Fibroblast of pulmonary artery (primary cell): ENCODE results near the gene RASA2.

ENCODE experiments used
- DNase-seq: peaks from one replicate; pipeline ENCODE4 v3.0.0-alpha.2; 2010; ENCODE audit warnings: low read depth
- H3K4me3 ChIP-seq: replicated peaks from 2 replicates; pipeline ENCODE4 v1.5.1; 2011; ENCODE audit warnings: low read depth, mild to moderate bottlenecking, control low read depth, low read length, moderate library complexity
- CTCF ChIP-seq: IDR thresholded peaks from 2 replicates; pipeline ENCODE4 v1.5.1; 2011; ENCODE audit warnings: mild to moderate bottlenecking, control low read depth, low read length, inconsistent platforms; ENCODE audit errors: missing control alignments

RASA2 gene

GRCh38 chr3:141500397-141500796 lies 13.6 kb downstream of the RASA2 start:
- H3K4me3 ChIP-seq: no peak overlapping the region
- TF ChIP-seq CTCF: no peak
- no peak for DNase-seq

GRCh38 chr3:141505166-141505565 lies 18.3 kb downstream of the RASA2 start:
- TF ChIP-seq CTCF: no peak
- no peak for DNase-seq
- H3K4me3 ChIP-seq: no peak overlapping the region

GRCh38 chr3:141506071-141506470 lies 19.2 kb downstream of the RASA2 start:
- TF ChIP-seq CTCF: no peak
- DNase-seq: no peak
- no peak overlapping the region for H3K4me3 ChIP-seq

DNA sequence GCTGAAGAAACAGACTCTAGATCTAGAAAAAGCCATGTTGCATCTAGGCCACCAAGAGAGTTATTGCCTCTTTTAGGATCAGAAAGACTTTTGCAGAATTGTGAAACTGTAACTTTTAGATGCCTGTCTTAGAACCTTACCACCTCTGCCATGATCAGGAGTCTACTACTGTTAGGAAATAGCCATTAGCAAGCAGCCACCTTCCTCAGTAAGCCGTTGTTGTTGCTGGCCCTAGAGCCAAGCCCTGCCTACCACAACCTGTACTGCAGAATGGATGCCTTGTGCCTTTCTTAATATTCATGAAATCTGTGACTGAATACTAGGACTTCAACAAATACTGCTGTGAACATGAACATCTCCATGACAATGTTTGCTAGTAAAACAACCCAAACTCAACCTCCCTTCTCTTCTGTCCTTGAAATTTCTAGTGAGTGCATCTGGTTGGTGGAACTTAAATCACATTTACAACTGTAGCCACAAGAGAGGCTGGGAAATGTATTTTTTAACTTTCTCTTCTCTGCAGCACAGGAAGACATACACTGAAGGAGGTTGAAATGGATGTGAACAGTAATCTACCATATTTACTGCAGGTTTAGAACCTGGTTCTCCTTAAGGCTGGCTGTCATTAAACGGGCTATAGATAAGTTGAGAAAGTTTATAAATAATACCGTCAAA lies 20.7 kb downstream of the RASA2 start:
- TF ChIP-seq CTCF: no peak
- no peak for DNase-seq
- no peak overlapping the region for H3K4me3 ChIP-seq

DNA sequence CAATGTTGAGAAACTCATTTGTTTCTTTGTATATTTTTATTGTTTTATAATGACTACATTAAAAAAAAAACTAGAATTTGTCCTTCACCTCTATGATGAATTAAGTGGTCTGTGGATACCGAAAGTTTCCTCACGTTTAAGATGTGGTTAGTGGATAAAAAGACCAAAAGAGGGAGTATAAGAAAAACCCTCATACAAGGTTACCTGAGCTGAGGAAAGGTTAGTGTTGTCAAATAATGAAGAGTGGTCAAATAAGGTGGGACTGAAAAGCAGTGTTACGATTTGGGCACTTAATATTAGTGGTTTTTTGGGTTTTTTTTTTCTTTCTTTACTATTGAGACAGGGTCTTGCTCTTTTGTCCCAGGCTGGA lies 21.2 kb downstream of the RASA2 start:
- no peak overlapping the region for H3K4me3 ChIP-seq
- no peak for DNase-seq
- no peak for TF ChIP-seq CTCF

- TF ChIP-seq CTCF: no peak
- no peak overlapping the region for H3K4me3 ChIP-seq
- no peak for DNase-seq
Measured at GRCh38 chr3:141511361-141511760, 24.5 kb downstream of the RASA2 start.

GRCh38 chr3:141514382-141514781 lies 27.6 kb downstream of the RASA2 start:
- no peak for TF ChIP-seq CTCF
- H3K4me3 ChIP-seq: no peak overlapping the region
- no peak for DNase-seq
